ENCODE data around the gene ZNF639. TPM values are rescaled to one million over a fixed set of nuclear protein-coding genes. Genes with fewer than 3 reads are reported as not detected.
A peak's percentile ranks its signal among the peaks of the same experiment; 100 is the strongest.

Gene ZNF639
- total RNA-seq, 1 experiment from 2014 or later = 39.3 TPM

- H3K79me2 ChIP-seq (ENCODE audit: low read depth) = no peaks in the 10 kb centered on the region
- no peaks in the 10 kb centered on the region for H3K9me2 ChIP-seq (ENCODE audit: insufficient read depth)
- H3K4me3 ChIP-seq = no peak overlapping the region
- H3K36me3 ChIP-seq (ENCODE audit: low read depth) = no peaks in the 10 kb centered on the region
- CTCF ChIA-PET = no interaction called here
- no peaks in the 10 kb centered on the region for H3K4me1 ChIP-seq (replicated peaks; ENCODE audit: insufficient read depth)
- H3K27me3 ChIP-seq (ENCODE audit: insufficient read depth, low read depth) = no peaks in the 10 kb centered on the region
- H3K9me3 ChIP-seq (ENCODE audit: insufficient read depth, low read depth) = no peaks in the 10 kb centered on the region
- no peak for DNase-seq
- POLR2A ChIA-PET (ENCODE audit: unreplicated experiment) = no interaction called here
- H3F3A ChIP-seq (ENCODE audit: insufficient read depth, low read depth) = no peaks in the 10 kb centered on the region
- no peak overlapping the region for H3K27ac ChIP-seq
- intact Hi-C loops (cut with micrococcal nuclease; ENCODE audit: unreplicated experiment) = no loop called here
- TF ChIP-seq EZH2 (IDR thresholded peaks at IDR 0.05; ENCODE audit: low read depth) (no peak), CTCF (conservative IDR thresholded peaks at IDR 0.05) (no peak)
- no TSS peak for BruUV-seq (replicated peaks)
- no peak overlapping the region for H3K4me2 ChIP-seq
- peak overlapping the region; percentile 6; the same call in 1 of the 2 replicates for H2AFZ ChIP-seq
- no peaks in the 10 kb centered on the region for H4K20me1 ChIP-seq (ENCODE audit: insufficient read depth)
These were observed 24.7 kb upstream of the ZNF639 start for GRCh38 chr3:179297971-179298725.

GRCh38 chr3:179299316-179299715, 23.5 kb upstream of the ZNF639 start:
- ChIA-PET CTCF (no interaction called here), POLR2A (ENCODE audit: unreplicated experiment) (no interaction called here)
- H3F3A ChIP-seq (ENCODE audit: insufficient read depth, low read depth) = no peaks in the 10 kb centered on the region
- intact Hi-C loops (cut with micrococcal nuclease; ENCODE audit: unreplicated experiment) = no loop called here
- H3K36me3 ChIP-seq (ENCODE audit: low read depth) = no peaks in the 10 kb centered on the region
- H4K20me1 ChIP-seq (ENCODE audit: insufficient read depth) = no peaks in the 10 kb centered on the region
- no TSS peak for BruUV-seq (replicated peaks)
- no peaks in the 10 kb centered on the region for H3K9me2 ChIP-seq (ENCODE audit: insufficient read depth)
- no peaks in the 10 kb centered on the region for H3K27me3 ChIP-seq (ENCODE audit: insufficient read depth, low read depth)
- H3K79me2 ChIP-seq (ENCODE audit: low read depth) = no peaks in the 10 kb centered on the region
- H2AFZ ChIP-seq = no peak overlapping the region
- no peak overlapping the region for H3K4me3 ChIP-seq
- no peak for TF ChIP-seq CTCF (conservative IDR thresholded peaks at IDR 0.05)
- no peak for TF ChIP-seq EZH2 (IDR thresholded peaks at IDR 0.05; ENCODE audit: low read depth)
- no peaks in the 10 kb centered on the region for H3K4me1 ChIP-seq (replicated peaks; ENCODE audit: insufficient read depth)
- H3K9me3 ChIP-seq (ENCODE audit: insufficient read depth, low read depth) = no peaks in the 10 kb centered on the region
- no peak overlapping the region for H3K4me2 ChIP-seq
- no peak overlapping the region for H3K27ac ChIP-seq
- DNase-seq = no peak

GRCh38 chr3:179299999-179300613, 22.7 kb upstream of the ZNF639 start:
- Histone ChIP-seq H3F3A (ENCODE audit: insufficient read depth, low read depth) (no peaks in the 10 kb centered on the region), H3K4me2 (no peak overlapping the region), H3K27ac (no peak overlapping the region), H3K9me3 (ENCODE audit: insufficient read depth, low read depth) (no peaks in the 10 kb centered on the region), H3K36me3 (ENCODE audit: low read depth) (no peaks in the 10 kb centered on the region), H3K27me3 (ENCODE audit: insufficient read depth, low read depth) (no peaks in the 10 kb centered on the region), H3K9me2 (ENCODE audit: insufficient read depth) (no peaks in the 10 kb centered on the region), H2AFZ (peak overlapping the region; percentile 14), H3K79me2 (ENCODE audit: low read depth) (no peaks in the 10 kb centered on the region), H4K20me1 (ENCODE audit: insufficient read depth) (no peaks in the 10 kb centered on the region), H3K4me3 (no peak overlapping the region), H3K4me1 (replicated peaks; ENCODE audit: insufficient read depth) (no peaks in the 10 kb centered on the region)
- TF ChIP-seq CTCF (conservative IDR thresholded peaks at IDR 0.05) = no peak
- TF ChIP-seq EZH2 (IDR thresholded peaks at IDR 0.05; ENCODE audit: low read depth) = no peak
- CTCF ChIA-PET = no interaction called here
- intact Hi-C loops (cut with micrococcal nuclease; ENCODE audit: unreplicated experiment) = no loop called here
- no peak for DNase-seq
- no TSS peak for BruUV-seq (replicated peaks)
- POLR2A ChIA-PET (ENCODE audit: unreplicated experiment) = no interaction called here
